Measurements from ENCODE around the gene PDE7B.

The PDE7B gene

DNA sequence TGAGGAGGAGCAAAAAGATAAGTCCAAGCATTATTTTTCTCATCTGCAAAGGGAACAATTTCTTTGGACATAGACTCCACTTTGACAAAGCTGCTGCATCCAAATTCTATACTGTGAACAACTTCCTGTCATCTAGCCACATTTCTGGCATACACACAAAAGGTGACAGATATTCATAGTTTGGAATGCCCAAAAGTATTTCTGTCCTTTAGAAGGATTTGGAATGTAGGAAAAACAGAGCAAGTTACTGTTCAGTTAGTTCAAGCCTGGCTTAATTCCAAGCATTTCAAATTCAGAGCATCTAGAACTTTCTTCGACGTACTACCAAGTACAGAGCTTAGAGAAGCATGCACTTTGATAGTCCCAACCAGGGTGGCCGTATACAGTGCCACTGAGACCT lies 134.0 kb downstream of the PDE7B start:
- peak; percentile 29 to 51 for DNase-seq (ENCODE audit: low read depth in 2 of 2)
- no peak overlapping the region for H3K4me3 ChIP-seq (replicated peaks in 1 of 2; ENCODE audit: low read depth in 2 of 2, low read length in 2 of 2)
- TF ChIP-seq CTCF (IDR thresholded peaks at IDR 0.05; ENCODE audit: low read depth, low read length), result no peak

DNA sequence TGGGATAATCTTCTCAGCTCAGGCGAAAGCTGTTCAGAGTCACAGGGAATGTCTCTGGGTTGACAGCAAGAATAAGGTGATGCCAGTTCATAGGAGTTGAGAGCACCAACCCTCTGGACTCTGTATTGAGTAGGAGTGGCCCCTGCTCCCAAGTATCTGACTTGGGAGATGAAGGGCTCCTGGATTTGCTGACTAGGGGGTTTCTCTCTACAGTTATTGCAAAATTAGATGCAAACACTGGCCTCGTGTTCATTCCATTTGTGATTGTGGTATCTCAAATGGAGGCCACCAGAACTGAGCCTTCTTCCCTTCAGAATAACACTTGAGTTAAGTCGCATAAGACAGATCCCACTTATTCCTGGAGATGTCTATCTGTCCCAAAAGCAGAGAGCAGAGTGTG lies 135.7 kb downstream of the PDE7B start:
- no peak overlapping the region for H3K4me3 ChIP-seq (replicated peaks in 1 of 2; ENCODE audit: low read depth in 2 of 2, low read length in 2 of 2)
- DNase-seq (ENCODE audit: low read depth in 2 of 2), result no peak
- TF ChIP-seq CTCF (IDR thresholded peaks at IDR 0.05; ENCODE audit: low read depth, low read length), result no peak

DNA sequence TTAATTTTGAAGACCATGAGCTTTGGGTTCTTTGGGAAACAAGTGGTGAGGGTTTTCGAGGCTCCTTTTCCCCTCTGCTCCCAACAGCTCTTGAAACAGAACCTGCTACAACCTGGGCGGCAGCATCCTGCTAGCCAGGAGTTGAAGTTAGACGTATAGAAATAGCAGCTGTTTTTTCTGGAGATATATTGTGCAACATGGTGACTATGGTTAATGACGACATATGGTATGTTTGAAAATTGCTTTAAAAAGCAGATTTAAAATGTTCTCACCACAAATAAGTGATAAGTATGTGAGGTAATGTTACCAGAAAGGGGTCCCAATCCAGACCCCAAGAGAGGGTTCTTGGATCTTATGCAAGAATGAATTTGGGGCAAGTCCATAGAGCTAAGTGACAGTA lies 138.9 kb downstream of the PDE7B start:
- DNase-seq (ENCODE audit: low read depth in 2 of 2), result no peak
- no peak for TF ChIP-seq CTCF (IDR thresholded peaks at IDR 0.05; ENCODE audit: low read depth, low read length)
- H3K4me3 ChIP-seq (replicated peaks in 1 of 2; ENCODE audit: low read depth in 2 of 2, low read length in 2 of 2), result no peak overlapping the region

DNA sequence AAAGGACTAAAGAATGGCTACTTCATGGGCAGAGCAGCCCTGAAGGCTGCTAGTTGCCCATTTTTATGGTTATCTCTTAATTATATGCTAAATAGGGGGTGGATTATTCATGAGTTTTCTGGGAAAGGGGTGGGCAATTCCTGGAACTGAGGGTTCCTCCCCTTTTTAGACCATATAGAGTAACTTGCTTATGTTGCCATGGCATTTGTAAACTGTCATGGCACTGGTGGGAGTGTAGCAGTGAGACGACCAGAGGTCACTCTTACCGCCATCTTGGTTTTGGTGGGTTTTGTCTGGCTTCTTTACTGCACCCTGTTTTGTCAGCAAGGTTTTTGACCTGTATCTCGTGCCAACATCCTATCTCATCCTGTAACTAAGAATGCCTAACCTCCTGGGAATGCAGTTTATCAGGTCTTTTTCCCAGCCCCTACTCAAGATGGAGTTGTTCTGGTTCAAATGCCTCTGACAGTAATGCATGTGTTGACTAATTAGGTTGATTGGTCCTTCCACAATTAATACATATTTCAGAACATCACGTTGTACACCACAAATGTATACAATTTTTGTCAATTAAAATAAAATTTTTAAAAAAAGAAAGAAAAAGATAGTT lies 139.5 kb downstream of the PDE7B start:
- TF ChIP-seq CTCF (IDR thresholded peaks at IDR 0.05; ENCODE audit: low read depth, low read length), result no peak
- no peak overlapping the region for H3K4me3 ChIP-seq (replicated peaks in 1 of 2; ENCODE audit: low read depth in 2 of 2, low read length in 2 of 2)
- no peak for DNase-seq (ENCODE audit: low read depth in 2 of 2)

- DNase-seq (ENCODE audit: low read depth in 2 of 2), result no peak
- no peak overlapping the region for H3K4me3 ChIP-seq (replicated peaks in 1 of 2; ENCODE audit: low read depth in 2 of 2, low read length in 2 of 2)
- TF ChIP-seq CTCF (IDR thresholded peaks at IDR 0.05; ENCODE audit: low read depth, low read length), result no peak
Observed at GRCh38 chr6:135992739-135993138, 141.2 kb downstream of the PDE7B start.

- no peak for DNase-seq (ENCODE audit: low read depth in 2 of 2)
- no peak for TF ChIP-seq CTCF (IDR thresholded peaks at IDR 0.05; ENCODE audit: low read depth, low read length)
Observed at GRCh38 chr6:135993361-135993760, 141.9 kb downstream of the PDE7B start.

More at GRCh38 chr6:135993361-135993760, 141.9 kb downstream of the PDE7B start:
- H3K4me3 ChIP-seq (replicated peaks in 1 of 2; ENCODE audit: low read depth in 2 of 2, low read length in 2 of 2), result no peak overlapping the region

Measured in cardiac fibroblast (primary cell).